HG02970 (cell line): Measurements from ENCODE around the gene SLC7A4.
"Not testable (repeated sequence)": the region's sequence is repeated elsewhere in the genome, so short reads cannot be mapped to it uniquely, and the experiment has no call there.

Experiments used
- ATAC-seq: cut with Tn5 transposase; IDR thresholded peaks from one replicate; pipeline ENCODE4 v1.9.1; 2021; ENCODE audit warnings: mild to moderate bottlenecking, moderate library complexity, moderate number of reproducible peaks; ENCODE audit not compliant: unreplicated experiment, low FRiP score

Gene SLC7A4

GRCh38 chr22:21064917-21065864 lies 32.8 kb upstream of the SLC7A4 start:
- ATAC-seq: no peak

GRCh38 chr22:21064425-21064824 lies 32.1 kb upstream of the SLC7A4 start:
- not testable (repeated sequence) for ATAC-seq

- ATAC-seq: not testable (repeated sequence)
These were observed 29.4 kb upstream of the SLC7A4 start for GRCh38 chr22:21061660-21062321.

GRCh38 chr22:21060363-21060762 lies 28.0 kb upstream of the SLC7A4 start:
- not testable (repeated sequence) for ATAC-seq

GRCh38 chr22:21055880-21056319 lies 23.5 kb upstream of the SLC7A4 start:
- no peak for ATAC-seq

- no peak for ATAC-seq
These were observed 23.1 kb upstream of the SLC7A4 start for GRCh38 chr22:21055564-21055834.

GRCh38 chr22:21054714-21055563 lies 22.6 kb upstream of the SLC7A4 start:
- ATAC-seq: no peak

GRCh38 chr22:21054046-21054713 lies 21.8 kb upstream of the SLC7A4 start:
- ATAC-seq: no peak

- ATAC-seq: no peak
These were observed 20.5 kb upstream of the SLC7A4 start for GRCh38 chr22:21052715-21053459.

- ATAC-seq: no peak
These were observed 19.6 kb upstream of the SLC7A4 start for GRCh38 chr22:21051831-21052400.

GRCh38 chr22:21051145-21051830 lies 18.9 kb upstream of the SLC7A4 start:
- no peak for ATAC-seq

- not testable (repeated sequence) for ATAC-seq
These were observed 16.6 kb upstream of the SLC7A4 start for GRCh38 chr22:21048965-21049364.

GRCh38 chr22:21048448-21048847 lies 16.1 kb upstream of the SLC7A4 start:
- not testable (repeated sequence) for ATAC-seq

- ATAC-seq: no peak
These were observed 15.4 kb upstream of the SLC7A4 start for GRCh38 chr22:21047730-21048129.

- no peak for ATAC-seq
These were observed 14.8 kb upstream of the SLC7A4 start for GRCh38 chr22:21047035-21047661.

GRCh38 chr22:21045585-21046294 lies 13.4 kb upstream of the SLC7A4 start, which contains the start of gene LRRC74B:
Gene LRRC74B, plus strand, starts transcription at chr22:21045946. Its CDS starts 41 bp downstream, at chr22:21045987.
- peak; percentile 84 for ATAC-seq

- ATAC-seq: no peak
These were observed 12.7 kb upstream of the SLC7A4 start for GRCh38 chr22:21044931-21045584.
